ENCODE results near the gene RFPL4A.
A peak's percentile ranks its signal among the peaks of the same experiment; 100 is the strongest.

The RFPL4A gene

GRCh38 chr19:55809381-55810058 is 50.6 kb downstream of the RFPL4A start:
- peak; percentile 56 for DNase-seq

DNA sequence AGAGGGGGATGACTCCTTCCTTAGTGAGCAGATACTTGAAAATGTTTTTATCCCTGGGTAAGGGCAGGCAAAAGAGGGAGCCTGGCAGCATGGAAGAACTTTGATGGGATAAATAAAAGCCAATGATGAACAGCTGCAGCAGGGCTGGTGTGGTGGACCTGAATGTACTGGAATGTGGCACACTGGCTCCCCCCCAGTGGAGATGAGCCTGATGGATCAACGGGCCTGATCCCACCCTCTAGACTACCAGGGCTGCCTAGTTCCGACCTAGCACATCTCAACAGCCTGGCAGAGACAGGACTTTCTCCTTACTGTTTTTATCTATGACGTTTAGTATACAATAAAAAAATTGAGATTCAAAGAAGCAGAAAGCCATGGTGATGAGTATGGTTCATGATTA is 52.4 kb downstream of the RFPL4A start:
- DNase-seq = no peak

GRCh38 chr19:55812449-55812848 is 53.6 kb downstream of the RFPL4A start:
- DNase-seq = no peak

Measured in NCI-H345 (cell line).